IMR-90 (cell line): Measurements from ENCODE around the gene E2F3.
"Not testable (repeated sequence)": the region's sequence is repeated elsewhere in the genome, so short reads cannot be mapped to it uniquely, and the experiment has no call there.

Experiments used
- MAZ ChIP-seq: IDR thresholded peaks from 2 replicates; pipeline ENCODE4 v1.6.1; 2012; ENCODE audit warnings: low read depth, mild to moderate bottlenecking, low read length, improper control_type of control experiment, moderate library complexity, borderline replicate concordance
- POLR2A ChIP-seq: IDR thresholded peaks from 2 replicates; pipeline ENCODE4 v1.6.1; 2012; ENCODE audit warnings: mild to moderate bottlenecking, low read depth, low read length
- RAD21 ChIP-seq: IDR thresholded peaks from 2 replicates; pipeline ENCODE4 v1.6.1; 2012; ENCODE audit warnings: low read length, improper control_type of control experiment
- RFX5 ChIP-seq: IDR thresholded peaks from 2 replicates; pipeline ENCODE4 v1.8.0; 2012; ENCODE audit warnings: low read depth, mild to moderate bottlenecking, low read length, moderate library complexity
- TF ChIP-seq, protein P1 (sequence below): conservative IDR thresholded peaks from 2 replicates; pipeline ENCODE4 v1.5.1; 2012; ENCODE audit warnings: mild to moderate bottlenecking, low read depth, low read length, improper control_type of control experiment

DNA sequence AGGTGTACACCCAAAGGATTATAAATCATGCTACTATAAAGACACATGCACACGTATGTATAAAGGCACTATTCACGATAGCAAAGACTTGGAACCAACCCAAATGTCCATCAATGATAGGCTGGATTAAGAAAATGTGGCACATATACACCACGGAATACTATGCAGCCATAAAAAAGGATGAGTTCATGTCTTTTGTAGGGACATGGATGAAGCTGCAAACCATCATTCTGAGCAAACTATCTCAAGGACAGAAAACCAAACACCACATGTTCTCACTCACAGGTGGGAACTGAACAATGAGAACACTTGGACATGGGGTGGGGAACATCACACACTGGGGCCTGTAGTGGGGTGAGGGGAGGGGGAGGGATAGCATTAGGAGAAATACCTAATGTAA lies 123.5 kb downstream of the E2F3 start:
- TF ChIP-seq, protein P1, sequence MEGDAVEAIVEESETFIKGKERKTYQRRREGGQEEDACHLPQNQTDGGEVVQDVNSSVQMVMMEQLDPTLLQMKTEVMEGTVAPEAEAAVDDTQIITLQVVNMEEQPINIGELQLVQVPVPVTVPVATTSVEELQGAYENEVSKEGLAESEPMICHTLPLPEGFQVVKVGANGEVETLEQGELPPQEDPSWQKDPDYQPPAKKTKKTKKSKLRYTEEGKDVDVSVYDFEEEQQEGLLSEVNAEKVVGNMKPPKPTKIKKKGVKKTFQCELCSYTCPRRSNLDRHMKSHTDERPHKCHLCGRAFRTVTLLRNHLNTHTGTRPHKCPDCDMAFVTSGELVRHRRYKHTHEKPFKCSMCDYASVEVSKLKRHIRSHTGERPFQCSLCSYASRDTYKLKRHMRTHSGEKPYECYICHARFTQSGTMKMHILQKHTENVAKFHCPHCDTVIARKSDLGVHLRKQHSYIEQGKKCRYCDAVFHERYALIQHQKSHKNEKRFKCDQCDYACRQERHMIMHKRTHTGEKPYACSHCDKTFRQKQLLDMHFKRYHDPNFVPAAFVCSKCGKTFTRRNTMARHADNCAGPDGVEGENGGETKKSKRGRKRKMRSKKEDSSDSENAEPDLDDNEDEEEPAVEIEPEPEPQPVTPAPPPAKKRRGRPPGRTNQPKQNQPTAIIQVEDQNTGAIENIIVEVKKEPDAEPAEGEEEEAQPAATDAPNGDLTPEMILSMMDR = not testable (repeated sequence)
- TF ChIP-seq RFX5, RAD21, MAZ, POLR2A: not testable (repeated sequence)
